HG02938 (cell line): ENCODE measurements around the gene ZNF160.
"Not testable (repeated sequence)": the region's sequence is repeated elsewhere in the genome, so short reads cannot be mapped to it uniquely, and the experiment has no call there.

ENCODE experiments used
- ATAC-seq: cut with Tn5 transposase; IDR thresholded peaks from one replicate; pipeline ENCODE4 v1.9.1; 2021; ENCODE audit warnings: mild to moderate bottlenecking, moderate library complexity; ENCODE audit not compliant: unreplicated experiment

The ZNF160 gene

GRCh38 chr19:53103234-53104203, at the start of gene ZNF160:
ZNF160 (minus strand) TSS chr19:53103422; CDS start chr19:53086276, 17,146 bp downstream.
- peak; percentile 85 for ATAC-seq

GRCh38 chr19:53147645-53148044, 44.4 kb upstream of the ZNF160 start:
- no peak for ATAC-seq

- no peak for ATAC-seq
Measured at GRCh38 chr19:53140351-53140750, 37.1 kb upstream of the ZNF160 start.

- ATAC-seq, result no peak
Measured at GRCh38 chr19:53136432-53136831, 33.2 kb upstream of the ZNF160 start.

GRCh38 chr19:53132141-53132991, 29.1 kb upstream of the ZNF160 start, which contains the start of gene ZNF415:
ZNF415 (minus strand) TSS chr19:53132910; CDS start chr19:53122676, 10,234 bp downstream.
- ATAC-seq, result no peak

- no peak for ATAC-seq
Measured at GRCh38 chr19:53131727-53132126, 28.5 kb upstream of the ZNF160 start.

- no peak for ATAC-seq
Measured at GRCh38 chr19:53131085-53131590, 27.9 kb upstream of the ZNF160 start.

- ATAC-seq, result no peak
Measured at GRCh38 chr19:53130506-53130905, 27.3 kb upstream of the ZNF160 start.

GRCh38 chr19:53126733-53127526, 23.7 kb upstream of the ZNF160 start:
- ATAC-seq, result not testable (repeated sequence)

- no peak for ATAC-seq
Measured at GRCh38 chr19:53123400-53123799, 20.2 kb upstream of the ZNF160 start.

GRCh38 chr19:53112286-53112685, 9.1 kb upstream of the ZNF160 start:
- ATAC-seq, result no peak

GRCh38 chr19:53109527-53109926, 6.3 kb upstream of the ZNF160 start:
- no peak for ATAC-seq

- peak; percentile 31 for ATAC-seq
Measured at GRCh38 chr19:53102756-53103233, 427 bp downstream of the ZNF160 start.

GRCh38 chr19:53102206-53102755, 941 bp downstream of the ZNF160 start:
- ATAC-seq, result no peak

- no peak for ATAC-seq
Measured at GRCh38 chr19:53101518-53101917, 1.7 kb downstream of the ZNF160 start.

GRCh38 chr19:53098570-53098969, 4.7 kb downstream of the ZNF160 start:
- ATAC-seq, result not testable (repeated sequence)

GRCh38 chr19:53096982-53097690, 6.1 kb downstream of the ZNF160 start:
- not testable (repeated sequence) for ATAC-seq

GRCh38 chr19:53096579-53096978, 6.6 kb downstream of the ZNF160 start:
- ATAC-seq, result not testable (repeated sequence)
